Caco-2 (cell line): Measurements from ENCODE around the gene NKX2-3. TPM values are rescaled to one million over a fixed set of nuclear protein-coding genes. Genes with fewer than 3 reads are reported as not detected.

Source experiments
- BruUV-seq: library from RNA; stranded (reverse); fragments of 400-500 nt; replicated peaks from 2 replicates; lab custom pipeline; 2021; lab: Mats Ljungman, UMichigan
- CTCF ChIA-PET: fragments of 300-600 bp; sonication (Branson Sonifier 250); formaldehyde crosslinking; loops from one replicate; lab custom pipeline; 2022; ENCODE audit warnings: antibody characterized with exemption; lab: Charles Lee
- POLR2A ChIA-PET: fragments of 300-600 bp; sonication (Branson Sonifier 250); formaldehyde crosslinking; loops from one replicate; lab custom pipeline; 2022; ENCODE audit warnings: antibody characterized with exemption; lab: Charles Lee
- DNase-seq, 2 experiments: peaks; one replicate each; pipeline versions ENCODE4 v3.0.0 to v3.0.0-alpha.2; 2020 to 2022
- H3K27me3 ChIP-seq: replicated peaks from 2 replicates; pipeline ENCODE4 v1.6.0; 2011; ENCODE audit warnings: low read length; ENCODE audit not compliant: control insufficient read depth, insufficient read depth
- H3K36me3 ChIP-seq: 2 replicates; pipeline ENCODE4 v1.5.1; 2011; ENCODE audit warnings: low read length; ENCODE audit not compliant: control insufficient read depth, insufficient read depth
- H3K4me1 ChIP-seq: fragments of 250-450 bp; sonication (Bioruptor Pico); 2 replicates; pipeline ENCODE4 v1.5.1; 2020; ENCODE audit warnings: mild to moderate bottlenecking
- H3K4me3 ChIP-seq: 2 replicates; pipeline ENCODE4 v1.5.1; 2011; ENCODE audit warnings: low read depth, mild to moderate bottlenecking, control low read depth, low read length
- H3K9me3 ChIP-seq: fragments of 250-450 bp; sonication (Bioruptor Pico); 2 replicates; pipeline ENCODE4 v1.5.1; 2020; ENCODE audit warnings: mild to moderate bottlenecking, moderate library complexity
- H3K27ac Mint-ChIP-seq: one replicate; pipeline ENCODE4 v1.8.0; 2022; ENCODE audit warnings: mixed read lengths; ENCODE audit not compliant: unreplicated experiment
- H3K27me3 Mint-ChIP-seq: one replicate; pipeline ENCODE4 v1.8.0; 2022; ENCODE audit warnings: mixed read lengths; ENCODE audit not compliant: insufficient read depth, unreplicated experiment
- H3K36me3 Mint-ChIP-seq: one replicate; pipeline ENCODE4 v1.8.0; 2022; ENCODE audit warnings: mild to moderate bottlenecking, mixed read lengths; ENCODE audit not compliant: insufficient read depth, unreplicated experiment
- H3K4me1 Mint-ChIP-seq: one replicate; pipeline ENCODE4 v1.8.0; 2022; ENCODE audit warnings: low read depth, mixed read lengths; ENCODE audit not compliant: unreplicated experiment
- H3K4me3 Mint-ChIP-seq: one replicate; pipeline ENCODE4 v1.8.0; 2022; ENCODE audit warnings: mild to moderate bottlenecking, moderate library complexity, mixed read lengths; ENCODE audit not compliant: unreplicated experiment
- H3K9me3 Mint-ChIP-seq: one replicate; pipeline ENCODE4 v1.8.0; 2022; ENCODE audit warnings: mixed read lengths; ENCODE audit not compliant: unreplicated experiment
- CTCF ChIP-seq, 2 experiments: fragments of 200-600 bp in 1 of 2; IDR thresholded peaks; 1 replicate in 1 of 2; 2 replicates in 1 of 2; pipeline versions ENCODE4 v1.5.1 to v1.8.0; 2011 to 2022; ENCODE audit warnings: antibody characterized with exemption in 1 of 2, control low read depth in 1 of 2, inconsistent platforms in 1 of 2, low read depth in 1 of 2, low read length in 1 of 2, mild to moderate bottlenecking in 1 of 2, moderate library complexity in 1 of 2; ENCODE audit not compliant: insufficient read depth in 1 of 2, severe bottlenecking in 1 of 2, unreplicated experiment in 1 of 2
- intact Hi-C: fragments of 100-400 bp; cut with micrococcal nuclease; formaldehyde crosslinking; loops from one replicate; pipeline ENCODE4 v1.10.0; 2022; ENCODE audit not compliant: unreplicated experiment
- total RNA-seq: library from RNA; stranded (reverse); gene quantifications from 2 replicates; pipeline ENCODE4 v1.2.3, GENCODE V29; 2022

The NKX2-3 gene
- total RNA-seq, 1 experiment from 2014 or later, result 0.43 TPM

DNA sequence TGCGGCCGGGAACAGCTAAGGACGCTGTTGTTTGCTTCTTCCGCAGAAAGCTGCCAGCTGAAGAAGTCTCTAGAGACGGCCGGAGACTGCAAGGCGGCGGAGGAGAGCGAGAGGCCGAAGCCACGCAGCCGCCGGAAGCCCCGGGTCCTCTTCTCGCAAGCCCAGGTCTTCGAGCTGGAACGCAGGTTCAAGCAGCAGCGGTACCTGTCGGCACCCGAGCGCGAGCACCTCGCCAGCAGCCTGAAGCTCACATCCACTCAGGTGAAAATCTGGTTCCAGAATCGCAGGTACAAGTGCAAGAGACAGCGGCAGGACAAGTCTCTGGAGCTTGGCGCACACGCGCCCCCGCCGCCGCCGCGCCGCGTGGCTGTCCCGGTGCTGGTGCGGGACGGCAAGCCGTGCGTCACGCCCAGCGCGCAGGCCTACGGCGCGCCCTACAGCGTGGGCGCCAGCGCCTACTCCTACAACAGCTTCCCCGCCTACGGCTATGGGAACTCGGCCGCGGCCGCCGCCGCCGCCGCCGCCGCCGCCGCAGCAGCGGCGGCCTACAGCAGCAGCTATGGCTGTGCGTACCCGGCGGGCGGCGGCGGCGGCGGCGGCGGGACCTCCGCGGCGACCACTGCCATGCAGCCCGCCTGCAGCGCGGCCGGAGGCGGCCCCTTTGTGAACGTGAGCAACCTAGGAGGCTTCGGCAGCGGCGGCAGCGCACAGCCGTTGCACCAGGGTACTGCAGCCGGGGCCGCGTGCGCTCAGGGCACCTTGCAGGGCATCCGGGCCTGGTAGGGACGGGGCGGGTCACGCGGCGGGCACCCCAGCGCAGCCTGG, 2.4 kb downstream of the NKX2-3 start:
- H3K36me3 Mint-ChIP-seq, result peaks cover 4% of the 10 kb centered on the region
- BruUV-seq, result no TSS peak
- TF ChIP-seq CTCF (IDR thresholded peaks at IDR 0.05; ENCODE audit: insufficient read depth in 1 of 2, low read depth in 1 of 2, low read length in 1 of 2, severe bottlenecking in 1 of 2, unreplicated experiment in 1 of 2), result no peak
- H3K27ac Mint-ChIP-seq, result no peak overlapping the region
- H3K4me3 Mint-ChIP-seq, result peak overlapping the region; percentile 70
- peaks cover 8% of the 10 kb centered on the region for H3K4me1 Mint-ChIP-seq
- Histone ChIP-seq H3K36me3 (no peaks in the 10 kb centered on the region), H3K4me3 (peak overlapping the region; percentile 49), H3K4me1 (peaks cover 8% of the 10 kb centered on the region; the same call in 1 of the 2 replicates), H3K9me3 (no peaks in the 10 kb centered on the region), H3K27me3 (no peaks in the 10 kb centered on the region)
- ChIA-PET CTCF (interaction anchor here (1.0 to 1.3 kb wide), 2 partner anchors 50 to 99 kb away, joined by 5 to 10 read pairs; no protein-coding TSS in a partner anchor), POLR2A (interaction anchor here (0.6 to 1.3 kb wide), 6 partner anchors 12 to 250 kb away, joined by 3 to 7 read pairs (median 4); partner anchors contain the start of genes GOT1 and SLC25A28)
- H3K27me3 Mint-ChIP-seq, result no peaks in the 10 kb centered on the region
- no peaks in the 10 kb centered on the region for H3K9me3 Mint-ChIP-seq
- intact Hi-C loops, result no loop called here
- peak in 1 of 2 experiments; percentile 63 for DNase-seq

GRCh38 chr10:99535764-99536337, 3.1 kb downstream of the NKX2-3 start:
- Mint-ChIP-seq H3K4me1 (peaks cover 8% of the 10 kb centered on the region), H3K27ac (no peak overlapping the region), H3K9me3 (no peaks in the 10 kb centered on the region), H3K4me3 (peak overlapping the region; percentile 70), H3K27me3 (no peaks in the 10 kb centered on the region), H3K36me3 (peaks cover 4% of the 10 kb centered on the region)
- Histone ChIP-seq H3K4me1 (peaks cover 8% of the 10 kb centered on the region; the same call in 1 of the 2 replicates), H3K9me3 (no peaks in the 10 kb centered on the region), H3K27me3 (no peaks in the 10 kb centered on the region), H3K4me3 (peak overlapping the region; percentile 32), H3K36me3 (no peaks in the 10 kb centered on the region)
- no TSS peak for BruUV-seq
- no peak for TF ChIP-seq CTCF (IDR thresholded peaks at IDR 0.05; ENCODE audit: insufficient read depth in 1 of 2, low read depth in 1 of 2, low read length in 1 of 2, severe bottlenecking in 1 of 2, unreplicated experiment in 1 of 2)
- ChIA-PET CTCF (interaction anchor here (1.3 kb wide), 1 partner anchor 100 kb away, joined by 5 read pairs; no protein-coding TSS in a partner anchor), POLR2A (interaction anchor here (0.6 to 1.3 kb wide), 3 partner anchors 12 to 190 kb away, joined by 3 to 5 read pairs (median 4); partner anchors contain the start of gene GOT1)
- intact Hi-C loops, result no loop called here
- DNase-seq, result no peak
